ENCODE data around the gene ZBTB32.

GRCh38 chr19:35716801-35717664 lies 12.7 kb downstream of the ZBTB32 start:
- peak; percentile 89 to 92 for TF ChIP-seq EGR1 (IDR thresholded peaks at IDR 0.05; ENCODE audit: low read depth in 2 of 2)
- TF ChIP-seq CTCF (IDR thresholded peaks at IDR 0.05; ENCODE audit: low read depth, low read length, missing input control), result peak; percentile 79
- no peak for TF ChIP-seq ZBTB33 (IDR thresholded peaks at IDR 0.05)
- TF ChIP-seq SP1 (IDR thresholded peaks at IDR 0.05), result peak; percentile 52
- TF ChIP-seq FOXA1 (IDR thresholded peaks at IDR 0.05), result no peak
- TF ChIP-seq RAD21 (IDR thresholded peaks at IDR 0.05), result peak; percentile 80 to 83
